Lower leg skin (tissue), 4 donors: ENCODE results near the gene ZNF783. TPM values are rescaled to one million over a fixed set of nuclear protein-coding genes. Genes with fewer than 3 reads are reported as not detected.
"Not testable (repeated sequence)": the region's sequence is repeated elsewhere in the genome, so short reads cannot be mapped to it uniquely, and the experiment has no call there.

ENCODE experiments used
- DNase-seq, 2 donors: peaks; one replicate each; pipeline ENCODE4 v3.0.0-alpha.2; 2019; ENCODE audit warnings: low spot score in 2 of 2
- H3K4me3 ChIP-seq: fragments of 200-600 bp; sonication (generic); 2 replicates; pipeline ENCODE4 v1.5.1; 2017; ENCODE audit warnings: mild to moderate bottlenecking, low read depth; ENCODE audit not compliant: poor library complexity, severe bottlenecking
- CTCF ChIP-seq, 3 donors: fragments of 450-650 bp; IDR thresholded peaks; one replicate each; pipeline ENCODE4 v1.5.1; 2016; ENCODE audit warnings: antibody characterized with exemption in 3 of 3, mild to moderate bottlenecking in 3 of 3, moderate library complexity in 2 of 3
- POLR2A ChIP-seq, 2 donors: fragments of 450-650 bp; IDR thresholded peaks; one replicate each; pipeline ENCODE4 v1.6.1; 2016 to 2017; ENCODE audit warnings: antibody characterized with exemption in 2 of 2, mild to moderate bottlenecking in 1 of 2, moderate library complexity in 1 of 2
- WGBS, 2 donors: methylation state at CpG; one replicate each; pipeline ENCODE4 v1.1.5; 2018; 5-methylcytosine and 5-hydroxymethylcytosine counted together
- intact Hi-C: fragments of 100-400 bp; cut with DNase I; formaldehyde crosslinking; loops from one replicate; pipeline ENCODE4 v1.15.0; 2023; ENCODE audit warnings: low total_unique reads
- total RNA-seq, 4 donors: library from RNA; depleted of rRNA; stranded (reverse); fragments of >200 nt; gene quantifications; one replicate each; pipeline ENCODE4 v1.1.0, GENCODE V29; 2016

ZNF783 gene
- total RNA-seq, 4 donors from 2014 or later = 6.8 to 17.2 (median 13.0) TPM

- intact Hi-C loops = no loop called here
- 64 to 73% methylated on average over 6 of the region's 6 CpGs for WGBS, 2 donors
Measured at GRCh38 chr7:149220534-149220933, 41.5 kb upstream of the ZNF783 start.

GRCh38 chr7:149223176-149223575 lies 38.8 kb upstream of the ZNF783 start:
- DNase-seq = no peak
- intact Hi-C loops = no loop called here
- no peak for TF ChIP-seq CTCF (IDR thresholded peaks at IDR 0.05)
- TF ChIP-seq POLR2A (IDR thresholded peaks at IDR 0.05) = no peak
- WGBS, 2 donors = 95% methylated on average over 8 of the region's 8 CpGs
- H3K4me3 ChIP-seq = no peak overlapping the region

More at GRCh38 chr7:149220534-149220933, 41.5 kb upstream of the ZNF783 start:
- no peak overlapping the region for H3K4me3 ChIP-seq
- DNase-seq = no peak
- TF ChIP-seq CTCF (IDR thresholded peaks at IDR 0.05) (no peak), POLR2A (IDR thresholded peaks at IDR 0.05) (no peak)

GRCh38 chr7:149223761-149224160 lies 38.2 kb upstream of the ZNF783 start:
- no peak overlapping the region for H3K4me3 ChIP-seq
- 96 to 99% methylated on average over 22 to 24 of the region's 39 CpGs for WGBS, 2 donors
- DNase-seq = no peak
- intact Hi-C loops = no loop called here
- TF ChIP-seq CTCF (IDR thresholded peaks at IDR 0.05) (no peak), POLR2A (IDR thresholded peaks at IDR 0.05) (no peak)

- WGBS, 2 donors = 91 to 94% methylated on average over 10 to 37 of the region's 37 CpGs
- intact Hi-C loops = no loop called here
- no peak for DNase-seq
- H3K4me3 ChIP-seq = no peak overlapping the region
- TF ChIP-seq POLR2A (IDR thresholded peaks at IDR 0.05) = no peak
- no peak for TF ChIP-seq CTCF (IDR thresholded peaks at IDR 0.05)
Measured at GRCh38 chr7:149224352-149224751, 37.6 kb upstream of the ZNF783 start.

- TF ChIP-seq CTCF (IDR thresholded peaks at IDR 0.05) (no peak), POLR2A (IDR thresholded peaks at IDR 0.05) (no peak)
- WGBS, 2 donors = 94 to 96% methylated on average over 19 of the region's 19 CpGs
- no peak for DNase-seq
- H3K4me3 ChIP-seq = no peak overlapping the region
- intact Hi-C loops = no loop called here
Measured at GRCh38 chr7:149225106-149225505, 36.9 kb upstream of the ZNF783 start.

- H3K4me3 ChIP-seq = no peak overlapping the region
- intact Hi-C loops = no loop called here
- DNase-seq = no peak
- WGBS, 2 donors = 91 to 92% methylated on average over 21 to 22 of the region's 22 CpGs
- no peak for TF ChIP-seq POLR2A (IDR thresholded peaks at IDR 0.05)
- no peak for TF ChIP-seq CTCF (IDR thresholded peaks at IDR 0.05)
Measured at GRCh38 chr7:149225656-149226055, 36.3 kb upstream of the ZNF783 start.

- intact Hi-C loops = not testable (repeated sequence)
- 90 to 92% methylated on average over 17 of the region's 17 CpGs for WGBS, 2 donors
Measured at GRCh38 chr7:149226366-149226765, 35.6 kb upstream of the ZNF783 start.

More at GRCh38 chr7:149226366-149226765, 35.6 kb upstream of the ZNF783 start:
- H3K4me3 ChIP-seq, DNase-seq: not testable (repeated sequence)
